SU-DHL-6 (cell line): ENCODE data around the gene SLC2A6.

ENCODE experiments used
- EZH2phosphoT487 ChIP-seq: fragments of 200-600 bp; sonication (generic), shearing (Covaris generic); conservative IDR thresholded peaks from 2 replicates; pipeline ENCODE4 v1.6.1; 2018; ENCODE audit warnings: mild to moderate bottlenecking, antibody characterized with exemption, low read length, moderate library complexity, mixed read lengths
- TF ChIP-seq, protein P1 (sequence below): fragments of 200-600 bp; sonication (generic); IDR thresholded peaks from one replicate; pipeline ENCODE4 v1.5.1; 2017; ENCODE audit warnings: antibody characterized with exemption, mild to moderate bottlenecking, low read length, moderate library complexity; ENCODE audit not compliant: insufficient read depth, poor library complexity, severe bottlenecking

DNA sequence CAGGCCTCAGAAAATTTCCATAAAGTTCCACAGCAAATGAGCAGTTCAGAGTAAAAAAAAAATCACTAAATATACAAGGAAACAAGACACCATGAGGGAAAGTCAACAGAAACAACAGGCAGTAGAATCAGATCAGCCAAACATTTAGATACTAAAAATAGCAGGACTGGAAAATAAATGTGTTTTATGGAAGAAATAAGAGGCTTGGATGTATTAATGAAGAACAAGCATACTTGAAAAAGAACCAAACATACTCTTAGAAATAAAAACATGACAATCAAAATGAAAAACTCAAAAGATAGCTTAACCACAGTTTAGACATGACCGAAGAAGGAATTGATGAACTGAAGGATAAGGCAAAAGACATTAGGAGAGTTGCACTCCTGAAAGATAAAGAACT, 23.2 kb upstream of the SLC2A6 start:
- TF ChIP-seq EZH2phosphoT487, result no peak
- TF ChIP-seq, protein P1, sequence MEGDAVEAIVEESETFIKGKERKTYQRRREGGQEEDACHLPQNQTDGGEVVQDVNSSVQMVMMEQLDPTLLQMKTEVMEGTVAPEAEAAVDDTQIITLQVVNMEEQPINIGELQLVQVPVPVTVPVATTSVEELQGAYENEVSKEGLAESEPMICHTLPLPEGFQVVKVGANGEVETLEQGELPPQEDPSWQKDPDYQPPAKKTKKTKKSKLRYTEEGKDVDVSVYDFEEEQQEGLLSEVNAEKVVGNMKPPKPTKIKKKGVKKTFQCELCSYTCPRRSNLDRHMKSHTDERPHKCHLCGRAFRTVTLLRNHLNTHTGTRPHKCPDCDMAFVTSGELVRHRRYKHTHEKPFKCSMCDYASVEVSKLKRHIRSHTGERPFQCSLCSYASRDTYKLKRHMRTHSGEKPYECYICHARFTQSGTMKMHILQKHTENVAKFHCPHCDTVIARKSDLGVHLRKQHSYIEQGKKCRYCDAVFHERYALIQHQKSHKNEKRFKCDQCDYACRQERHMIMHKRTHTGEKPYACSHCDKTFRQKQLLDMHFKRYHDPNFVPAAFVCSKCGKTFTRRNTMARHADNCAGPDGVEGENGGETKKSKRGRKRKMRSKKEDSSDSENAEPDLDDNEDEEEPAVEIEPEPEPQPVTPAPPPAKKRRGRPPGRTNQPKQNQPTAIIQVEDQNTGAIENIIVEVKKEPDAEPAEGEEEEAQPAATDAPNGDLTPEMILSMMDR, result no peak
